GM23248 (cell line): ENCODE results near the gene SKA1. TPM values are rescaled to one million over a fixed set of nuclear protein-coding genes. Genes with fewer than 3 reads are reported as not detected.

Experiments
- DNase-seq: peaks from one replicate; pipeline ENCODE4 v3.0.0-alpha.2; 2015
- H2AFZ ChIP-seq: fragments of 200-600 bp; sonication (generic); 2 replicates; pipeline ENCODE4 v1.6.1; 2016; ENCODE audit warnings: antibody characterized with exemption
- H3F3A ChIP-seq: fragments of 200-600 bp; sonication (generic); 2 replicates; pipeline ENCODE4 v1.6.1; 2016; ENCODE audit warnings: mild to moderate bottlenecking, antibody characterized with exemption, mixed run types; ENCODE audit not compliant: insufficient read depth
- H3K27ac ChIP-seq: fragments of 200-600 bp; sonication (generic); 2 replicates; pipeline ENCODE4 v1.5.1; 2016; ENCODE audit warnings: mild to moderate bottlenecking
- H3K27me3 ChIP-seq: fragments of 200-600 bp; sonication (generic); replicated peaks from 2 replicates; pipeline ENCODE4 v1.6.1; 2016; ENCODE audit warnings: mild to moderate bottlenecking; ENCODE audit not compliant: insufficient read depth
- H3K36me3 ChIP-seq: fragments of 200-600 bp; sonication (generic); 2 replicates; pipeline ENCODE4 v1.6.1; 2016; ENCODE audit warnings: low read depth, mild to moderate bottlenecking
- H3K4me1 ChIP-seq: fragments of 200-600 bp; sonication (generic); 2 replicates; pipeline ENCODE4 v1.6.1; 2016; ENCODE audit warnings: mild to moderate bottlenecking; ENCODE audit not compliant: insufficient read depth
- H3K4me2 ChIP-seq: fragments of 200-600 bp; sonication (generic); one replicate; pipeline ENCODE4 v1.6.1; 2016; ENCODE audit warnings: mild to moderate bottlenecking; ENCODE audit not compliant: unreplicated experiment
- H3K4me3 ChIP-seq: fragments of 200-600 bp; sonication (generic); 2 replicates; pipeline ENCODE4 v1.5.1; 2016; ENCODE audit warnings: mild to moderate bottlenecking
- H3K79me2 ChIP-seq: fragments of 200-600 bp; sonication (generic); 2 replicates; pipeline ENCODE4 v1.6.1; 2016; ENCODE audit warnings: mild to moderate bottlenecking; ENCODE audit not compliant: insufficient read depth
- H3K9ac ChIP-seq: fragments of 200-600 bp; sonication (generic); 2 replicates; pipeline ENCODE4 v1.6.1; 2016; ENCODE audit warnings: mild to moderate bottlenecking
- H3K9me2 ChIP-seq: fragments of 200-600 bp; sonication (generic); 2 replicates; pipeline ENCODE4 v1.6.1; 2016; ENCODE audit warnings: mixed run types, mild to moderate bottlenecking, moderate library complexity; ENCODE audit not compliant: insufficient read depth
- H3K9me3 ChIP-seq: fragments of 200-600 bp; sonication (generic); one replicate; pipeline ENCODE4 v1.6.1; 2017; ENCODE audit warnings: low read depth
- H4K20me1 ChIP-seq: fragments of 200-600 bp; sonication (generic); 2 replicates; pipeline ENCODE4 v1.6.0; 2016; ENCODE audit not compliant: insufficient read depth
- EZH2 ChIP-seq: fragments of 200-600 bp; sonication (generic); IDR thresholded peaks from 2 replicates; pipeline ENCODE4 v1.6.1; 2018; ENCODE audit warnings: antibody characterized with exemption, mild to moderate bottlenecking; ENCODE audit not compliant: insufficient read depth, poor library complexity, severe bottlenecking
- EZH2phosphoT487 ChIP-seq: fragments of 200-600 bp; sonication (generic); IDR thresholded peaks from 2 replicates; pipeline ENCODE4 v1.6.1; 2018; ENCODE audit warnings: antibody characterized with exemption, moderate library complexity, mild to moderate bottlenecking, low read depth; ENCODE audit not compliant: insufficient read depth
- WGBS, 2 experiments: methylation state at CpG; one replicate each; pipeline ENCODE4 v1.1.6; 2015 to 2017; ENCODE audit warnings: low lambda C conversion rate in 2 of 2, low coverage in 1 of 2; ENCODE audit errors: missing lambda C conversion rate in 2 of 2; 5-methylcytosine and 5-hydroxymethylcytosine counted together
- in situ Hi-C: fragments of 300-500 bp; cut with MboI; formaldehyde crosslinking; loops from 2 replicates; pipeline ENCODE4 v1.15.0; 2020
- polyA plus RNA-seq: library from polyadenylated mRNA; unstranded; fragments of >200 nt; fragmentation: Nextera tagmentation; extraction: Ambion mirVana; gene quantifications from 2 replicates; pipeline ENCODE4 v1.2.1, GENCODE V29; 2016
- total RNA-seq: library from RNA; depleted of rRNA; stranded (reverse); fragments of >200 nt; shearing (Covaris generic); gene quantifications from 2 replicates; pipeline ENCODE4 v1.2.3, GENCODE V29; 2014

Gene SKA1
- total and polyA plus RNA-seq, 2 experiments from 2014 or later, result 6.6 to 8.8 TPM

- H2AFZ ChIP-seq, result no peak overlapping the region
- H3K27ac ChIP-seq, result no peak overlapping the region
- H3K27me3 ChIP-seq, result peaks cover 6% of the 10 kb centered on the region; the same call in 1 of the 2 replicates
- H3K4me1 ChIP-seq, result no peaks in the 10 kb centered on the region
- no peak overlapping the region for H3K4me2 ChIP-seq
- no peaks in the 10 kb centered on the region for H3K9me2 ChIP-seq
- H3K79me2 ChIP-seq, result no peaks in the 10 kb centered on the region
- H3K9me3 ChIP-seq, result no peaks in the 10 kb centered on the region
- no peak for DNase-seq
- H3F3A ChIP-seq, result no peaks in the 10 kb centered on the region
- TF ChIP-seq EZH2 (no peak), EZH2phosphoT487 (no peak)
- H3K36me3 ChIP-seq, result no peaks in the 10 kb centered on the region
- no peak overlapping the region for H3K4me3 ChIP-seq
- in situ Hi-C loops, result no loop called here
- no peaks in the 10 kb centered on the region for H4K20me1 ChIP-seq
- H3K9ac ChIP-seq, result no peak overlapping the region
- WGBS, 2 experiments, result 42 to 48% methylated on average over 2 of the region's 2 CpGs
Observed at GRCh38 chr18:50418650-50419049, 43.8 kb downstream of the SKA1 start.

- DNase-seq, result no peak
- H3K4me3 ChIP-seq, result no peak overlapping the region
- no peak overlapping the region for H3K4me2 ChIP-seq
- TF ChIP-seq EZH2 (no peak), EZH2phosphoT487 (no peak)
- in situ Hi-C loops, result no loop called here
- no peaks in the 10 kb centered on the region for H4K20me1 ChIP-seq
- no peaks in the 10 kb centered on the region for H3K9me3 ChIP-seq
- 12 to 13% methylated on average over 2 of the region's 2 CpGs for WGBS, 2 experiments
- no peaks in the 10 kb centered on the region for H3K36me3 ChIP-seq
- H3K4me1 ChIP-seq, result no peaks in the 10 kb centered on the region
- H3K9ac ChIP-seq, result no peak overlapping the region
- H3K9me2 ChIP-seq, result no peaks in the 10 kb centered on the region
- no peaks in the 10 kb centered on the region for H3F3A ChIP-seq
- H3K27ac ChIP-seq, result no peak overlapping the region
- peaks cover 1% of the 10 kb centered on the region; the same call in 1 of the 2 replicates for H3K27me3 ChIP-seq
- H3K79me2 ChIP-seq, result no peaks in the 10 kb centered on the region
- H2AFZ ChIP-seq, result no peak overlapping the region
Observed at GRCh38 chr18:50422286-50422898, 47.5 kb downstream of the SKA1 start.

GRCh38 chr18:50424877-50425690 is 50.2 kb downstream of the SKA1 start:
- Histone ChIP-seq H3K4me3 (no peak overlapping the region), H3K27ac (no peak overlapping the region), H4K20me1 (no peaks in the 10 kb centered on the region), H3K27me3 (peaks cover 5% of the 10 kb centered on the region), H3K36me3 (no peaks in the 10 kb centered on the region), H2AFZ (no peak overlapping the region), H3K9ac (no peak overlapping the region), H3K9me3 (no peaks in the 10 kb centered on the region), H3K79me2 (no peaks in the 10 kb centered on the region), H3K4me1 (no peaks in the 10 kb centered on the region), H3K9me2 (no peaks in the 10 kb centered on the region), H3K4me2 (no peak overlapping the region), H3F3A (no peaks in the 10 kb centered on the region)
- in situ Hi-C loops, result no loop called here
- TF ChIP-seq EZH2phosphoT487 (no peak), EZH2 (no peak)
- WGBS, 2 experiments, result 38 to 39% methylated on average over 7 of the region's 7 CpGs
- DNase-seq, result no peak

- H3K4me3 ChIP-seq, result no peak overlapping the region
- in situ Hi-C loops, result no loop called here
- H3K4me2 ChIP-seq, result no peak overlapping the region
- no peaks in the 10 kb centered on the region for H3K9me3 ChIP-seq
- no peak for DNase-seq
- no peaks in the 10 kb centered on the region for H4K20me1 ChIP-seq
- H3K9ac ChIP-seq, result no peak overlapping the region
- 0% methylated on average over 1 of the region's 1 CpG for WGBS, 2 experiments
- TF ChIP-seq EZH2 (no peak), EZH2phosphoT487 (no peak)
- H2AFZ ChIP-seq, result no peak overlapping the region
- no peaks in the 10 kb centered on the region for H3K9me2 ChIP-seq
- H3K36me3 ChIP-seq, result no peaks in the 10 kb centered on the region
- no peak overlapping the region for H3K27ac ChIP-seq
- H3K79me2 ChIP-seq, result no peaks in the 10 kb centered on the region
- peaks cover 5% of the 10 kb centered on the region for H3K27me3 ChIP-seq
- H3K4me1 ChIP-seq, result no peaks in the 10 kb centered on the region
- H3F3A ChIP-seq, result no peaks in the 10 kb centered on the region
Observed at GRCh38 chr18:50427896-50428295, 53.0 kb downstream of the SKA1 start.
